PC-9 (cell line): Measurements from ENCODE around the gene PPM1K.

ENCODE experiments used
- CTCF ChIP-seq: fragments of 200-600 bp; sonication (generic); conservative IDR thresholded peaks from 2 replicates; pipeline ENCODE4 v1.6.1; 2017; ENCODE audit warnings: mixed run types, antibody characterized with exemption, mild to moderate bottlenecking, moderate library complexity
- EZH2 ChIP-seq: fragments of 200-600 bp; sonication (generic); IDR thresholded peaks from 2 replicates; pipeline ENCODE4 v1.8.0; 2017; ENCODE audit warnings: antibody characterized with exemption, low read depth

- TF ChIP-seq CTCF (no peak), EZH2 (no peak)
Observed at GRCh38 chr4:88318751-88319350, 34.5 kb upstream of the PPM1K start.
